PC-9 (cell line): ENCODE data around the gene SNAI3.

Experiments
- EZH2 ChIP-seq: fragments of 200-600 bp; sonication (generic); IDR thresholded peaks from 2 replicates; pipeline ENCODE4 v1.8.0; 2017; ENCODE audit warnings: antibody characterized with exemption, low read depth
- TF ChIP-seq, protein P1 (sequence below): fragments of 200-600 bp; sonication (generic); conservative IDR thresholded peaks from 2 replicates; pipeline ENCODE4 v1.6.1; 2017; ENCODE audit warnings: mixed run types, antibody characterized with exemption, mild to moderate bottlenecking, moderate library complexity

- TF ChIP-seq, protein P1, sequence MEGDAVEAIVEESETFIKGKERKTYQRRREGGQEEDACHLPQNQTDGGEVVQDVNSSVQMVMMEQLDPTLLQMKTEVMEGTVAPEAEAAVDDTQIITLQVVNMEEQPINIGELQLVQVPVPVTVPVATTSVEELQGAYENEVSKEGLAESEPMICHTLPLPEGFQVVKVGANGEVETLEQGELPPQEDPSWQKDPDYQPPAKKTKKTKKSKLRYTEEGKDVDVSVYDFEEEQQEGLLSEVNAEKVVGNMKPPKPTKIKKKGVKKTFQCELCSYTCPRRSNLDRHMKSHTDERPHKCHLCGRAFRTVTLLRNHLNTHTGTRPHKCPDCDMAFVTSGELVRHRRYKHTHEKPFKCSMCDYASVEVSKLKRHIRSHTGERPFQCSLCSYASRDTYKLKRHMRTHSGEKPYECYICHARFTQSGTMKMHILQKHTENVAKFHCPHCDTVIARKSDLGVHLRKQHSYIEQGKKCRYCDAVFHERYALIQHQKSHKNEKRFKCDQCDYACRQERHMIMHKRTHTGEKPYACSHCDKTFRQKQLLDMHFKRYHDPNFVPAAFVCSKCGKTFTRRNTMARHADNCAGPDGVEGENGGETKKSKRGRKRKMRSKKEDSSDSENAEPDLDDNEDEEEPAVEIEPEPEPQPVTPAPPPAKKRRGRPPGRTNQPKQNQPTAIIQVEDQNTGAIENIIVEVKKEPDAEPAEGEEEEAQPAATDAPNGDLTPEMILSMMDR = no peak
- TF ChIP-seq EZH2 = no peak
Measured at GRCh38 chr16:88716201-88716600, 29.9 kb upstream of the SNAI3 start.
